H1 (cell line): ENCODE data around the gene GRID2. TPM values are rescaled to one million over a fixed set of nuclear protein-coding genes. Genes with fewer than 3 reads are reported as not detected.

ENCODE experiments used
- CTCF ChIA-PET: fragments of 300-600 bp; sonication (Branson Sonifier 250); formaldehyde crosslinking; loops from one replicate; lab custom pipeline; 2021; ENCODE audit not compliant: partially characterized antibody; lab: Charles Lee
- POLR2A ChIA-PET: fragments of 300-600 bp; sonication (Branson Sonifier 250); formaldehyde crosslinking; loops from one replicate; lab custom pipeline; 2021; ENCODE audit warnings: inconsistent platforms; ENCODE audit not compliant: partially characterized antibody; lab: Charles Lee
- DNase-seq, 2 experiments: peaks; one replicate each; pipeline versions ENCODE4 v3.0.0 to v3.0.0-alpha.2; 2010 to 2022; ENCODE audit warnings: low spot score in 2 of 2, low read depth in 1 of 2, mixed read lengths in 1 of 2
- FAIRE-seq: peaks from 2 replicates; lab custom pipeline; 2011; peaks lifted over from hg19 to GRCh38; lab: Jason Lieb, UNC
- H2AFZ ChIP-seq: 2 replicates; pipeline ENCODE4 v1.8.1; 2012; ENCODE audit warnings: low read length, inconsistent platforms
- H2AK5ac ChIP-seq: 2 replicates; pipeline ENCODE4 v1.6.1; 2013; ENCODE audit warnings: low read depth, low read length
- H2BK120ac ChIP-seq: replicated peaks from 2 replicates; pipeline ENCODE3; 2013; ENCODE audit warnings: low read depth, low read length, inconsistent platforms
- H2BK12ac ChIP-seq: 2 replicates; pipeline ENCODE4 v1.6.1; 2013; ENCODE audit warnings: low read depth, low read length
- H2BK15ac ChIP-seq: 2 replicates; pipeline ENCODE4 v1.6.1; 2013; ENCODE audit warnings: low read length
- H2BK20ac ChIP-seq: 2 replicates; pipeline ENCODE4 v1.6.1; 2013; ENCODE audit warnings: low read length
- H2BK5ac ChIP-seq: 2 replicates; pipeline ENCODE4 v1.6.1; 2013; ENCODE audit warnings: low read depth, low read length
- H3K14ac ChIP-seq: 2 replicates; pipeline ENCODE4 v1.6.1; 2013; ENCODE audit warnings: inconsistent platforms; ENCODE audit not compliant: insufficient read length
- H3K18ac ChIP-seq: 2 replicates; pipeline ENCODE4 v1.6.1; 2013; ENCODE audit warnings: low read length; ENCODE audit errors: extremely low read depth
- H3K23ac ChIP-seq: 2 replicates; pipeline ENCODE4 v1.6.1; 2013; ENCODE audit warnings: inconsistent platforms; ENCODE audit not compliant: insufficient read length
- H3K23me2 ChIP-seq: 2 replicates; pipeline ENCODE4 v1.6.1; 2013; ENCODE audit warnings: low read depth, low read length
- H3K27ac ChIP-seq: 2 replicates; pipeline ENCODE4 v1.6.1; 2011; ENCODE audit warnings: low read depth, low read length, inconsistent platforms
- H3K27me3 ChIP-seq, 4 experiments: replicated peaks in 1 of 4; 1 replicate in 1 of 4; 2 replicates in 3 of 4; pipeline versions ENCODE4 v1.6.1 to v1.8.1; 2011 to 2013; ENCODE audit warnings: low read length in 3 of 4, mild to moderate bottlenecking in 3 of 4, inconsistent platforms in 2 of 4, mixed read lengths in 2 of 4, moderate library complexity in 1 of 4; ENCODE audit not compliant: control insufficient read depth in 3 of 4, insufficient read depth in 3 of 4; ENCODE audit errors: extremely low read depth in 1 of 4
- H3K36me3 ChIP-seq, 4 experiments: 2 replicates each; pipeline versions ENCODE4 v1.6.1 to v1.8.1; 2011 to 2013; ENCODE audit warnings: mild to moderate bottlenecking in 4 of 4, low read length in 3 of 4, moderate library complexity in 2 of 4, control low read depth in 1 of 4, inconsistent platforms in 1 of 4; ENCODE audit not compliant: insufficient read depth in 4 of 4, control insufficient read depth in 2 of 4
- H3K4ac ChIP-seq: replicated peaks from 2 replicates; pipeline ENCODE3; 2013; ENCODE audit warnings: low read length, low read depth, mixed read lengths, inconsistent platforms; ENCODE audit not compliant: insufficient read length
- H3K4me1 ChIP-seq, 4 experiments: replicated peaks in 1 of 4; 1 replicate in 1 of 4; 2 replicates in 3 of 4; pipeline versions ENCODE4 v1.6.1 to v1.8.1; 2011 to 2013; ENCODE audit warnings: low read length in 3 of 4, inconsistent platforms in 2 of 4, mixed read lengths in 1 of 4; ENCODE audit not compliant: insufficient read depth in 4 of 4, control insufficient read depth in 3 of 4
- H3K4me2 ChIP-seq, 2 experiments: 2 replicates each; pipeline versions ENCODE4 v1.6.1 to v1.8.1; 2011 to 2013; ENCODE audit warnings: low read depth in 2 of 2, low read length in 2 of 2, control low read depth in 1 of 2, inconsistent platforms in 1 of 2, mild to moderate bottlenecking in 1 of 2; ENCODE audit not compliant: insufficient read depth in 1 of 2
- H3K4me3 ChIP-seq, 4 experiments: fragments of 200-600, 300-600 bp in 1 of 4; sonication (generic), shearing (Covaris generic), sonication (Bioruptor Twin) in 1 of 4; 2 replicates each; pipeline versions ENCODE4 v1.5.1 to v1.8.1; 2011 to 2016; ENCODE audit warnings: low read length in 4 of 4, low read depth in 3 of 4, control low read depth in 2 of 4, inconsistent platforms in 2 of 4, mild to moderate bottlenecking in 2 of 4, mixed read lengths in 1 of 4, moderate library complexity in 1 of 4; ENCODE audit not compliant: insufficient read depth in 2 of 4; ENCODE audit errors: extremely low read depth in 1 of 4
- H3K56ac ChIP-seq: replicated peaks from 2 replicates; pipeline ENCODE3; 2013; ENCODE audit warnings: low read depth, mild to moderate bottlenecking, mixed read lengths, low read length, inconsistent platforms; ENCODE audit not compliant: insufficient read length
- H3K79me1 ChIP-seq: 2 replicates; pipeline ENCODE4 v1.6.1; 2013; ENCODE audit warnings: low read depth, low read length, control low read depth
- H3K79me2 ChIP-seq, 2 experiments: 2 replicates each; pipeline versions ENCODE4 v1.6.1 to v1.8.1; 2012 to 2013; ENCODE audit warnings: low read length in 2 of 2, mild to moderate bottlenecking in 2 of 2, inconsistent platforms in 1 of 2; ENCODE audit not compliant: insufficient read depth in 2 of 2, control insufficient read depth in 1 of 2
- H3K9ac ChIP-seq, 4 experiments: replicated peaks in 1 of 4; 1 replicate in 1 of 4; 2 replicates in 3 of 4; pipeline versions ENCODE4 v1.6.1 to v1.8.1; 2011 to 2013; ENCODE audit warnings: low read depth in 3 of 4, low read length in 3 of 4, control low read depth in 2 of 4, mild to moderate bottlenecking in 2 of 4, moderate library complexity in 2 of 4, inconsistent platforms in 1 of 4; ENCODE audit errors: extremely low read depth in 1 of 4
- H3K9me3 ChIP-seq, 2 experiments: 2 replicates each; pipeline versions ENCODE4 v1.6.1 to v1.8.1; 2012 to 2013; ENCODE audit warnings: mild to moderate bottlenecking in 2 of 2, moderate library complexity in 2 of 2, control low read depth in 1 of 2, inconsistent platforms in 1 of 2, low read depth in 1 of 2, low read length in 1 of 2, mixed read lengths in 1 of 2; ENCODE audit not compliant: insufficient read depth in 2 of 2
- H4K20me1 ChIP-seq, 2 experiments: replicated peaks in 1 of 2; 2 replicates each; pipeline versions ENCODE3 to v1.8.1; 2011 to 2013; ENCODE audit warnings: inconsistent platforms in 2 of 2, low read length in 2 of 2, mild to moderate bottlenecking in 1 of 2; ENCODE audit not compliant: insufficient read depth in 2 of 2, control insufficient read depth in 1 of 2
- H4K5ac ChIP-seq: 2 replicates; pipeline ENCODE4 v1.6.1; 2013; ENCODE audit warnings: low read length, low read depth, mixed read lengths, inconsistent platforms; ENCODE audit not compliant: insufficient read length
- H4K8ac ChIP-seq: 2 replicates; pipeline ENCODE4 v1.8.0; 2013; ENCODE audit warnings: mild to moderate bottlenecking, moderate library complexity, low read length, inconsistent platforms; ENCODE audit not compliant: insufficient read depth; ENCODE audit errors: extremely low read depth
- H4K91ac ChIP-seq: replicated peaks from 2 replicates; pipeline ENCODE3; 2013; ENCODE audit warnings: low read length, mixed read lengths, inconsistent platforms; ENCODE audit not compliant: insufficient read length
- ASH2L ChIP-seq: fragments of 200-600, 300-600 bp; sonication (generic); IDR thresholded peaks from one replicate; pipeline ENCODE4 v1.7.1; 2017; ENCODE audit warnings: low read length
- CHD1 ChIP-seq: IDR thresholded peaks from 2 replicates; pipeline ENCODE4 v1.6.1; 2012; ENCODE audit warnings: low read depth, low read length, improper control_type of control experiment
- KDM4A ChIP-seq: IDR thresholded peaks from one replicate; pipeline ENCODE4 v1.7.1; 2012; ENCODE audit warnings: low read depth, mild to moderate bottlenecking, moderate library complexity, low read length, inconsistent platforms; ENCODE audit not compliant: severe bottlenecking
- MAX ChIP-seq: IDR thresholded peaks from 2 replicates; pipeline ENCODE4 v1.6.1; 2012; ENCODE audit warnings: inconsistent platforms
- PHF8 ChIP-seq: fragments of 200-600 bp; sonication (generic); conservative IDR thresholded peaks from 2 replicates; pipeline ENCODE4 v1.7.1; 2012; ENCODE audit warnings: low read depth, mild to moderate bottlenecking, inconsistent platforms, low read length, moderate library complexity
- POLR2A ChIP-seq, 2 experiments: IDR thresholded peaks; 1 replicate in 1 of 2; 2 replicates in 1 of 2; pipeline ENCODE4 v1.6.1; 2011; ENCODE audit warnings: low read depth in 2 of 2, low read length in 2 of 2, mild to moderate bottlenecking in 2 of 2; ENCODE audit errors: control extremely low read depth in 1 of 2
- RAD21 ChIP-seq, 2 experiments: IDR thresholded peaks in 1 of 2; conservative IDR thresholded peaks in 1 of 2; 2 replicates each; pipeline ENCODE4 v1.6.1; 2011; ENCODE audit warnings: low read depth in 2 of 2, low read length in 2 of 2, improper control_type of control experiment in 1 of 2, inconsistent platforms in 1 of 2, mild to moderate bottlenecking in 1 of 2, moderate library complexity in 1 of 2
- RBBP5 ChIP-seq: IDR thresholded peaks from 2 replicates; pipeline ENCODE4 v1.7.1; 2012; ENCODE audit warnings: low read depth, mild to moderate bottlenecking, inconsistent platforms, low read length, moderate library complexity, borderline replicate concordance
- SIN3A ChIP-seq, 2 experiments: IDR thresholded peaks in 1 of 2; conservative IDR thresholded peaks in 1 of 2; 2 replicates each; pipeline ENCODE4 v1.6.1; 2011 to 2012; ENCODE audit warnings: low read length in 2 of 2, improper control_type of control experiment in 1 of 2, low read depth in 1 of 2, mild to moderate bottlenecking in 1 of 2
- TEAD4 ChIP-seq: IDR thresholded peaks from 2 replicates; pipeline ENCODE4 v1.6.1; 2012; ENCODE audit warnings: low read depth, low read length, inconsistent platforms, mixed read lengths
- WGBS, 2 experiments: shearing (Covaris generic) in 1 of 2; methylation state at CpG; one replicate each; pipeline versions ENCODE4 v1.1.6 to v1.1.7; 2013 to 2015; ENCODE audit warnings: low lambda C conversion rate in 2 of 2, mixed read lengths in 2 of 2, inconsistent platforms in 1 of 2, low coverage in 1 of 2, missing lambda C conversion rate in 1 of 2; ENCODE audit not compliant: insufficient replicate concordance in 2 of 2, insufficient coverage in 1 of 2, insufficient read length in 1 of 2; ENCODE audit errors: extremely low coverage in 1 of 2, missing lambda C conversion rate in 1 of 2; 5-methylcytosine and 5-hydroxymethylcytosine counted together
- polyA plus RNA-seq, 7 experiments: library from polyadenylated mRNA; depleted of rRNA in 3 of 7; stranded (reverse) in 5 of 7; unstranded in 2 of 7; fragments of >200 nt in 5 of 7; fragments of 200-250 nt in 2 of 7; gene quantifications; 1 replicate in 5 of 7; 2 replicates in 1 of 7; 4 replicates in 1 of 7; pipeline versions ENCODE4 v1.2.1 to v1.2.3, GENCODE V29; 2011 to 2013; ENCODE audit warnings: missing spikeins in 2 of 7, mixed read lengths in 2 of 7
- total RNA-seq: library from RNA; stranded (reverse); fragmentation: NEBNext Ultra II Directional; extraction: Animal tissue kit (Norgen Biotek cat#: 25700); gene quantifications from 2 replicates; pipeline ENCODE4 v1.2.1, GENCODE V29; 2021

GRID2 gene
- total and polyA plus RNA-seq, 2 of the 8 experiments (the other 6 are each of a cell fraction or from before 2014, with no cell fraction given) = 31.1 to 81.9 TPM

- H4K8ac ChIP-seq = no peak overlapping the region; the same call in 1 of the 2 replicates
- H2BK12ac ChIP-seq = peak overlapping the region; percentile 45; the same call in 1 of the 2 replicates
- H3K79me2 ChIP-seq = peaks cover 0 to 56% of the 10 kb centered on the region in 2 experiments; a peak in 2 of 4 replicates
- H4K91ac ChIP-seq = peak overlapping the region; percentile 57
- POLR2A ChIA-PET = interaction anchor here (0.7 to 4.8 kb wide), 16 partner anchors 11 to 656 kb away, joined by 3 to 36 read pairs (median 6); no protein-coding TSS in a partner anchor
- no peak overlapping the region for H3K14ac ChIP-seq
- H2BK20ac ChIP-seq = no peak overlapping the region
- H2BK5ac ChIP-seq = peak overlapping the region; percentile 73; the same call in 1 of the 2 replicates
- H4K20me1 ChIP-seq = no peaks in the 10 kb centered on the region
- CTCF ChIA-PET = interaction anchor here (0.9 to 2.9 kb wide), 3 partner anchors 13 to 90 kb away, joined by 3 to 8 read pairs (median 4); no protein-coding TSS in a partner anchor
- H3K27ac ChIP-seq = peak overlapping the region; percentile 41; the same call in 1 of the 2 replicates
- H4K5ac ChIP-seq = peak overlapping the region; percentile 70
- H3K4me3 ChIP-seq = peak overlapping the region; percentile 74 to 79 (median 78)
- H3K23ac ChIP-seq = no peak overlapping the region
- no peak overlapping the region for H2AK5ac ChIP-seq
- DNase-seq = peak; percentile 78 to 93
- peaks cover 14% of the 10 kb centered on the region for H3K23me2 ChIP-seq
- no peaks in the 10 kb centered on the region for H3K9me3 ChIP-seq
- peak overlapping the region; percentile 63 for H2BK120ac ChIP-seq
- H3K18ac ChIP-seq = peak overlapping the region; percentile 53; the same call in 1 of the 2 replicates
- WGBS, 2 experiments = 2% methylated on average over 63 of the region's 68 CpGs; no CpG with 5 or more reads in 1 of the 2 experiments
- peak overlapping the region; percentile 97 to 98 for H3K4me2 ChIP-seq
- peak; percentile 24 for FAIRE-seq
- peaks cover 0 to 5% (median 4%) of the 10 kb centered on the region in 4 experiments; a peak in 5 of 7 replicates for H3K4me1 ChIP-seq
- peak overlapping the region; percentile 73 for H3K4ac ChIP-seq
- H3K36me3 ChIP-seq = no peaks in the 10 kb centered on the region
- peak overlapping the region in 3 of 4 experiments; percentile 6 to 55 (median 27); a peak in 6 of 7 replicates for H3K9ac ChIP-seq
- H2BK15ac ChIP-seq = no peak overlapping the region
- no peaks in the 10 kb centered on the region for H3K79me1 ChIP-seq
- H3K27me3 ChIP-seq = no peaks in the 10 kb centered on the region
- H2AFZ ChIP-seq = 0 out of 2 replicates have a peak overlapping the region, but pooled peaks have one; percentile 56
- peak overlapping the region; percentile 36 for H3K56ac ChIP-seq
- TF ChIP-seq ASH2L (peak; percentile 93), SIN3A (conservative IDR thresholded peaks at IDR 0.05 in 1 of 2, IDR thresholded peaks at IDR 0.05 in 1 of 2; ENCODE audit: low read depth in 1 of 2, low read length in 2 of 2) (0 out of 4 replicates have a peak, but pooled peaks of 1 of the 2 experiments have one; percentile 13), RAD21 (IDR thresholded peaks at IDR 0.05 in 1 of 2, conservative IDR thresholded peaks at IDR 0.05 in 1 of 2; ENCODE audit: low read depth in 2 of 2, low read length in 2 of 2) (peak; percentile 3 to 30; a peak in 3 of 4 replicates), CHD1 (peak; percentile 52; the same call in 1 of the 2 replicates), RBBP5 (peak; percentile 97), PHF8 (peak; percentile 12; the same call in 1 of the 2 replicates), MAX (peak; percentile 96), TEAD4 (no peak), KDM4A (peak; percentile 64), POLR2A (IDR thresholded peaks at IDR 0.05; ENCODE audit: control extremely low read depth in 1 of 2, low read depth in 2 of 2, low read length in 2 of 2) (peak in 1 of 2 experiments; percentile 69; a peak in 2 of 3 replicates)
These were observed 1.5 kb downstream of the GRID2 start for GRCh38 chr4:92305148-92305877.
